Measurements from ENCODE around the gene PALM. TPM values are rescaled to one million over a fixed set of nuclear protein-coding genes. Genes with fewer than 3 reads are reported as not detected.

The PALM gene
- total and polyA plus RNA-seq, 9 of the 15 experiments (the other 6 are each of a cell fraction or from before 2014, with no cell fraction given): 0.04 to 6.6 (median 1.7) TPM

GRCh38 chr19:791007-791566 lies 82.4 kb downstream of the PALM start (continued):
- no peak for TF ChIP-seq ZNF609 (CRISPR knock-in tag; IDR thresholded peaks at IDR 0.05; ENCODE audit: borderline replicate concordance)
- TF ChIP-seq ZBED1 (IDR thresholded peaks at IDR 0.05): no peak
- no peak for TF ChIP-seq STAT6 (CRISPR knock-in tag; IDR thresholded peaks at IDR 0.05)
- TF ChIP-seq MEIS2 (IDR thresholded peaks at IDR 0.05; ENCODE audit: partially characterized antibody): no peak
- TF ChIP-seq ZNF507 (tag; conservative IDR thresholded peaks at IDR 0.05): no peak
- no peak; the same call in 1 of the 2 replicates for TF ChIP-seq POLR2AphosphoS5 (IDR thresholded peaks at IDR 0.05; ENCODE audit: control insufficient read depth, insufficient read depth, low read depth, low read length)
- no peak for TF ChIP-seq HIVEP1 (CRISPR knock-in tag; IDR thresholded peaks at IDR 0.05)
- no peak for TF ChIP-seq E2F1 (CRISPR knock-in tag; IDR thresholded peaks at IDR 0.05)
- no peak for TF ChIP-seq CTCF (IDR thresholded peaks at IDR 0.05 in 2 of 3, conservative IDR thresholded peaks at IDR 0.05 in 1 of 3; ENCODE audit: insufficient read depth in 2 of 3, low read depth in 1 of 3, low read length in 3 of 3)
- TF ChIP-seq ATF7 (IDR thresholded peaks at IDR 0.05): 0 out of 2 replicates have a peak, but pooled peaks have one; percentile 17
- TF ChIP-seq CBFA2T2 (conservative IDR thresholded peaks at IDR 0.05): no peak
- peak; percentile 78; the same call in 1 of the 2 replicates for TF ChIP-seq NFRKB (IDR thresholded peaks at IDR 0.05; ENCODE audit: low read depth)
- TF ChIP-seq POLR2B (IDR thresholded peaks at IDR 0.05; ENCODE audit: low read depth, partially characterized antibody): peak; percentile 42

Data from K562 (cell line).